HFFc6 (cell line): ENCODE results near the gene OR2D2. TPM values are rescaled to one million over a fixed set of nuclear protein-coding genes. Genes with fewer than 3 reads are reported as not detected.

Experiments
- DNase-seq: peaks from one replicate; pipeline ENCODE4 v3.0.0-alpha.2; 2018
- H3K27ac Mint-ChIP-seq: 2 replicates; pipeline ENCODE4 v1.8.0; 2020; ENCODE audit warnings: mild to moderate bottlenecking, mixed read lengths
- H3K27me3 Mint-ChIP-seq: 2 replicates; pipeline ENCODE4 v1.8.0; 2021; ENCODE audit warnings: mild to moderate bottlenecking, moderate library complexity, mixed read lengths; ENCODE audit not compliant: insufficient read depth
- H3K36me3 Mint-ChIP-seq: 2 replicates; pipeline ENCODE4 v1.8.0; 2021; ENCODE audit warnings: low read depth, mixed read lengths
- H3K4me1 Mint-ChIP-seq: 2 replicates; pipeline ENCODE4 v1.8.0; 2020; ENCODE audit warnings: low read depth, mixed read lengths
- H3K4me3 Mint-ChIP-seq: 2 replicates; pipeline ENCODE4 v1.8.0; 2020; ENCODE audit warnings: mild to moderate bottlenecking, moderate library complexity, mixed read lengths
- H3K9me3 Mint-ChIP-seq: 2 replicates; pipeline ENCODE4 v1.8.0; 2020; ENCODE audit warnings: mild to moderate bottlenecking, mixed read lengths
- CTCF ChIP-seq: fragments of 200-600 bp; sonication (generic); IDR thresholded peaks from 2 replicates; pipeline ENCODE4 v1.5.0; 2021; ENCODE audit warnings: antibody characterized with exemption, mild to moderate bottlenecking
- total RNA-seq, 6 experiments: library from RNA; stranded (reverse); fragmentation: NEBNext Ultra II Directional; extraction: Animal tissue kit (Norgen Biotek cat#: 25700); gene quantifications; 2 replicates in 1 of 6; 3 replicates in 5 of 6; pipeline ENCODE4 v1.2.3, GENCODE V29; 2021

OR2D2 gene
- total RNA-seq, 6 experiments from 2014 or later, result not detected

GRCh38 chr11:6882751-6883150 is 9.5 kb downstream of the OR2D2 start:
- Mint-ChIP-seq H3K27me3 (peaks cover 2% of the 10 kb centered on the region; the same call in 1 of the 2 replicates), H3K36me3 (no peaks in the 10 kb centered on the region), H3K27ac (no peak overlapping the region), H3K4me1 (no peaks in the 10 kb centered on the region), H3K4me3 (no peak overlapping the region), H3K9me3 (no peaks in the 10 kb centered on the region)
- no peak for TF ChIP-seq CTCF
- no peak for DNase-seq

GRCh38 chr11:6876914-6877313 is 15.4 kb downstream of the OR2D2 start:
- H3K27me3 Mint-ChIP-seq, result peaks cover 2% of the 10 kb centered on the region; the same call in 1 of the 2 replicates
- H3K9me3 Mint-ChIP-seq, result peaks cover 8% of the 10 kb centered on the region
- no peaks in the 10 kb centered on the region; the same call in 1 of the 2 replicates for H3K36me3 Mint-ChIP-seq
- no peak overlapping the region for H3K4me3 Mint-ChIP-seq
- no peak for DNase-seq
- H3K27ac Mint-ChIP-seq, result no peak overlapping the region
- TF ChIP-seq CTCF, result no peak
- no peaks in the 10 kb centered on the region for H3K4me1 Mint-ChIP-seq

DNA sequence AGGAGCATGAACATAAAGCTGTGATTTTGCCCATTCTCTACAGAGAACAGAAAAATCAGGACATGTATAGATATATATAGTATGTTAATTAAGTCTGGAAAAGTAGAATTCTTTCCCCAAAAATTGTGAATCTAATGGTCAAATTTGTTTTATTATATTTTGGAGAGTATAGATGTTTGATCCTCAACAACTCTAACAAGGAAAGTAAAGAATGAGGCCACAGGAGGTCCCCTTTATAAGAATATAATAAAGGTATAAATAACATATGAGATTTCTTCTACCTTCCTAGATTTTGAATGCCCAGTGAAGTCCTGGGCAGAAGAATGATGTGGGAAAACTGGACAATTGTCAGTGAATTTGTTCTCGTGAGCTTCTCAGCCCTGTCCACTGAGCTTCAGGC is 16.0 kb downstream of the OR2D2 start, which contains the start of gene OR10A4:
Gene OR10A4 (plus strand): TSS at position 301 of the 400 bp plus-strand sequence. CDS start 23 bp downstream, at position 324.
- H3K4me3 Mint-ChIP-seq, result no peak within 1 kb of the TSS

GRCh38 chr11:6875761-6876160 is 16.5 kb downstream of the OR2D2 start:
- H3K9me3 Mint-ChIP-seq, result peaks cover 8% of the 10 kb centered on the region
- H3K27ac Mint-ChIP-seq, result no peak overlapping the region
- no peaks in the 10 kb centered on the region for H3K4me1 Mint-ChIP-seq
- H3K27me3 Mint-ChIP-seq, result peaks cover 2% of the 10 kb centered on the region; the same call in 1 of the 2 replicates
- H3K36me3 Mint-ChIP-seq, result no peaks in the 10 kb centered on the region; the same call in none of the 2 replicates
- no peak for TF ChIP-seq CTCF
- DNase-seq, result no peak
- H3K4me3 Mint-ChIP-seq, result no peak overlapping the region

More for the DNA sequence above, 16.0 kb downstream of the OR2D2 start, which contains the start of gene OR10A4:
- peaks cover 8% of the 10 kb centered on the region for H3K9me3 Mint-ChIP-seq
- H3K27ac Mint-ChIP-seq, result no peak within 1 kb of the TSS
- H3K36me3 Mint-ChIP-seq, result no peaks in the 10 kb centered on the region; the same call in none of the 2 replicates
- H3K4me1 Mint-ChIP-seq, result no peaks in the 10 kb centered on the region
- no peak for TF ChIP-seq CTCF
- peaks cover 2% of the 10 kb centered on the region; the same call in 1 of the 2 replicates for H3K27me3 Mint-ChIP-seq
- DNase-seq, result no peak

DNA sequence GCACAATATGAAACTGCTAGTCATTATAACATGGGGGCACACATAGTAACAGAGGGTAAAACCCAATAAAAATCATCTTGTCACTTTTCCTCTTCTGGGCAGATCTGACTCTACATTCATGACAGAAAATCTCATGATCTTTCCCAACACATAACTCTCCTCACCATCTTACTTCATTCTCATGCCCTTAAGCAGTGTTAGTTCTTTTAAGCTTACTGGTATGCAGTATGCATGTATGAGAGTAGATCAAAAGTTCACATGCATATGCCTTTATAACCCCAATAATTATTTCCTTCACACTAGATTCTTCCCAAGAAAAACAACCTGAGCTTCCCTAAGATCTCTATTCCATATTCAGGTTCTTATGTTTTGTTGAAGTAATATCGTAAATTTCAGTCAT is 21.0 kb downstream of the OR2D2 start:
- H3K4me1 Mint-ChIP-seq, result no peaks in the 10 kb centered on the region

More for the DNA sequence above, 21.0 kb downstream of the OR2D2 start:
- no peaks in the 10 kb centered on the region for H3K9me3 Mint-ChIP-seq
- H3K27me3 Mint-ChIP-seq, result peaks cover 2% of the 10 kb centered on the region; the same call in 1 of the 2 replicates
- no peak for DNase-seq
- H3K27ac Mint-ChIP-seq, result no peak overlapping the region
- no peak overlapping the region for H3K4me3 Mint-ChIP-seq
- TF ChIP-seq CTCF, result no peak
- no peaks in the 10 kb centered on the region; the same call in 1 of the 2 replicates for H3K36me3 Mint-ChIP-seq
